HEK293 (cell line): ENCODE data around the gene CYP2S1.
"Not testable (repeated sequence)": the region's sequence is repeated elsewhere in the genome, so short reads cannot be mapped to it uniquely, and the experiment has no call there.

Experiments
- CTCF ChIA-PET: fragments of 350-600 bp; formaldehyde crosslinking; extraction: SDS; loops from one replicate; lab custom pipeline; 2021; ENCODE audit warnings: antibody characterized with exemption; lab: Yijun Ruan, JAX
- POLR2A ChIA-PET: fragments of 300-600 bp; formaldehyde crosslinking; extraction: SDS; loops from one replicate; lab custom pipeline; 2020; ENCODE audit warnings: antibody characterized with exemption, inconsistent platforms; lab: Yijun Ruan, JAX
- H3K27ac ChIP-seq: fragments of 200-500 bp; sonication (Bioruptor generic); 2 replicates; pipeline ENCODE4 v1.5.1; 2014; ENCODE audit warnings: low read depth, low read length, control low read depth, inconsistent platforms; ENCODE audit errors: extremely low read depth
- H3K36me3 ChIP-seq, 2 experiments: fragments of 200-500 bp in 1 of 2; sonication (Bioruptor generic) in 1 of 2; 1 replicate in 1 of 2; 2 replicates in 1 of 2; pipeline ENCODE4 v1.5.1; 2014 to 2017; ENCODE audit warnings: inconsistent platforms in 2 of 2, low read length in 2 of 2; ENCODE audit not compliant: control insufficient read depth in 2 of 2, insufficient read depth in 1 of 2
- H3K4me1 ChIP-seq: fragments of 200-500 bp; sonication (Bioruptor generic); 2 replicates; pipeline ENCODE4 v1.5.1; 2014; ENCODE audit warnings: mild to moderate bottlenecking, low read length, inconsistent platforms; ENCODE audit not compliant: control insufficient read depth, insufficient read depth
- H3K4me3 ChIP-seq: 2 replicates; pipeline ENCODE4 v1.5.1; 2011; ENCODE audit warnings: low read depth, mild to moderate bottlenecking, control low read depth, low read length, moderate library complexity
- H3K9me3 ChIP-seq: fragments of 200-500 bp; sonication (Bioruptor generic); 2 replicates; pipeline ENCODE4 v1.5.1; 2014; ENCODE audit warnings: low read depth, low read length, inconsistent platforms; ENCODE audit not compliant: control insufficient read depth, insufficient read depth
- KLF8 ChIP-seq: fragments of 450-650 bp; formaldehyde crosslinking; IDR thresholded peaks from 2 replicates; pipeline ENCODE4 v1.5.1; 2016; ENCODE audit warnings: missing biosample characterization, missing genetic modification characterization
- MZF1 ChIP-seq: fragments of 450-650 bp; formaldehyde crosslinking; IDR thresholded peaks from 2 replicates; pipeline ENCODE4 v1.5.1; 2017; ENCODE audit warnings: missing biosample characterization, missing genetic modification characterization, borderline replicate concordance
- ZBTB48 ChIP-seq: fragments of 450-650 bp; formaldehyde crosslinking; IDR thresholded peaks from 2 replicates; pipeline ENCODE4 v1.5.1; 2016; ENCODE audit warnings: missing biosample characterization, missing genetic modification characterization
- ZBTB6 ChIP-seq: fragments of 450-650 bp; formaldehyde crosslinking; IDR thresholded peaks from 2 replicates; pipeline ENCODE4 v1.5.1; 2017; ENCODE audit warnings: missing biosample characterization, missing genetic modification characterization
- ZNF121 ChIP-seq: fragments of 450-650 bp; formaldehyde crosslinking; IDR thresholded peaks from 2 replicates; pipeline ENCODE4 v1.5.1; 2016; ENCODE audit warnings: missing biosample characterization, missing genetic modification characterization
- ZNF184 ChIP-seq: fragments of 450-650 bp; IDR thresholded peaks from 2 replicates; pipeline ENCODE4 v1.5.1; 2018; ENCODE audit warnings: missing biosample characterization, mild to moderate bottlenecking, missing genetic modification characterization
- ZNF335 ChIP-seq: fragments of 450-650 bp; formaldehyde crosslinking; conservative IDR thresholded peaks from 2 replicates; pipeline ENCODE4 v1.5.1; 2016; ENCODE audit warnings: missing biosample characterization, missing genetic modification characterization
- ZNF510 ChIP-seq: fragments of 450-650 bp; formaldehyde crosslinking; IDR thresholded peaks from 2 replicates; pipeline ENCODE4 v1.5.1; 2018; ENCODE audit warnings: mild to moderate bottlenecking, missing genetic modification characterization, missing biosample characterization; ENCODE audit not compliant: insufficient replicate concordance
- ZNF596 ChIP-seq: fragments of 450-650 bp; IDR thresholded peaks from 2 replicates; pipeline ENCODE4 v1.5.0; 2018; ENCODE audit warnings: missing biosample characterization, mild to moderate bottlenecking, missing genetic modification characterization, moderate library complexity
- ZNF600 ChIP-seq: fragments of 450-650 bp; formaldehyde crosslinking; IDR thresholded peaks from 2 replicates; pipeline ENCODE4 v1.5.1; 2016; ENCODE audit warnings: missing biosample characterization, missing genetic modification characterization
- ZNF677 ChIP-seq: fragments of 450-650 bp; IDR thresholded peaks from 2 replicates; pipeline ENCODE4 v1.5.0; 2018; ENCODE audit warnings: missing biosample characterization, mild to moderate bottlenecking, missing genetic modification characterization, moderate library complexity
- ZNF707 ChIP-seq: fragments of 450-650 bp; formaldehyde crosslinking; IDR thresholded peaks from 2 replicates; pipeline ENCODE4 v1.5.1; 2016; ENCODE audit warnings: missing biosample characterization, missing genetic modification characterization
- ZSCAN5A ChIP-seq: fragments of 450-650 bp; formaldehyde crosslinking; IDR thresholded peaks from 2 replicates; pipeline ENCODE4 v1.5.1; 2016; ENCODE audit warnings: missing biosample characterization, missing genetic modification characterization

The CYP2S1 gene

GRCh38 chr19:41226874-41227390, 33.9 kb downstream of the CYP2S1 start:
- H3K4me1 ChIP-seq: peaks cover 3% of the 10 kb centered on the region; the same call in 1 of the 2 replicates
- POLR2A ChIA-PET: interaction anchor here (0.6 to 1.7 kb wide), 7 partner anchors 8 to 476 kb away, joined by 3 to 28 read pairs (median 5); partner anchors contain the start of genes ACTMAP, HNRNPUL1 and RAB4B
- CTCF ChIA-PET: interaction anchor here (0.7 to 2.5 kb wide), 7 partner anchors 22 to 275 kb away, joined by 3 to 10 read pairs (median 3); no protein-coding TSS in a partner anchor
- no peaks in the 10 kb centered on the region for H3K36me3 ChIP-seq
- peak overlapping the region; percentile 33 for H3K4me3 ChIP-seq
- TF ChIP-seq ZNF184 (tag by site-specific recombination) (no peak), ZBTB6 (tag by site-specific recombination) (0 out of 2 replicates have a peak, but pooled peaks have one; percentile 49), ZNF596 (no peak), ZNF677 (tag by site-specific recombination) (no peak), ZNF510 (tag by site-specific recombination) (no peak)
- no peak overlapping the region for H3K27ac ChIP-seq
- no peaks in the 10 kb centered on the region for H3K9me3 ChIP-seq

- TF ChIP-seq KLF8 (tag by site-specific recombination) (no peak), ZSCAN5A (tag by site-specific recombination) (no peak), ZNF184 (tag by site-specific recombination) (no peak), ZBTB48 (tag by site-specific recombination) (no peak), ZNF707 (tag by site-specific recombination) (no peak), ZNF121 (tag by site-specific recombination) (peak; percentile 80; the same call in 1 of the 2 replicates), ZNF600 (tag by site-specific recombination) (no peak), MZF1 (tag by site-specific recombination) (no peak), ZNF335 (tag by site-specific recombination) (no peak)
- Histone ChIP-seq H3K4me1 (peaks cover 3% of the 10 kb centered on the region; the same call in 1 of the 2 replicates), H3K36me3 (no peaks in the 10 kb centered on the region), H3K4me3 (no peak overlapping the region), H3K9me3 (no peaks in the 10 kb centered on the region), H3K27ac (no peak overlapping the region)
- CTCF ChIA-PET: interaction anchor here (0.8 to 1.4 kb wide), 4 partner anchors 24 to 221 kb away, joined by 3 to 4 read pairs (median 4); no protein-coding TSS in a partner anchor
- POLR2A ChIA-PET: interaction anchor here (0.6 kb wide), 1 partner anchor 114 kb away, joined by 3 read pairs; no protein-coding TSS in a partner anchor
Observed at GRCh38 chr19:41228486-41228885, 35.5 kb downstream of the CYP2S1 start.

- ChIA-PET CTCF (interaction anchor here (0.6 to 1.4 kb wide), 6 partner anchors 10 to 341 kb away, joined by 3 to 4 read pairs (median 3); partner anchors contain the start of gene AXL), POLR2A (interaction anchor here (0.8 kb wide), 1 partner anchor 9 kb away, joined by 3 read pairs; no protein-coding TSS in a partner anchor)
- H3K4me1 ChIP-seq, H3K36me3 ChIP-seq, H3K27ac ChIP-seq, H3K9me3 ChIP-seq, H3K4me3 ChIP-seq: not testable (repeated sequence)
- TF ChIP-seq ZNF121 (tag by site-specific recombination): peak; percentile 43; the same call in 1 of the 2 replicates
Observed at GRCh38 chr19:41229338-41229737, 36.3 kb downstream of the CYP2S1 start.
